ENCODE results near the gene CCDC71. TPM values are rescaled to one million over a fixed set of nuclear protein-coding genes. Genes with fewer than 3 reads are reported as not detected.

CCDC71 gene
- total and polyA plus RNA-seq, 9 of the 15 experiments (the other 6 are each of a cell fraction or from before 2014, with no cell fraction given) = 0.13 to 19.3 (median 14.3) TPM

DNA sequence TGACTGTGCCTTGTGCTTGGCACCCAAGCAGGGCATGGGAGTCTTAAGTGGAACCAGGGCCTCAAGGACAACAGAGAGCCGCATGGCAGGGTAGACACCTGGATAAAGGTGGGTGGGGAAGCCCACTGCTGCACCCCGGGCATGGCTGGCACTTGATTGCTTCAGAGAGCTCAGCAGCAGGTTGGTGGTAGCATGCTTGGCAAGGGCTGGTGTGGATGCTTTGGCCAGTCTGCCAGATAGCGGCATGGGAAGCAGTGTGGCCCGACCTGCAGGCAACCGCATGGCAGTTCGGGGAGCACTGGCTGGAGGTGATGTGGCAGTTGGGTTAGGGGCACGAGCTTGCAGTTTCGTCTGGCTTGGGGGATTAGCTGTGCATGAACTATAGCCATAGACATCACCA, 2.5 kb downstream of the CCDC71 start:
- Histone ChIP-seq H3K4me3 (no peak overlapping the region), H3K4me1 (replicated peaks in 1 of 2; ENCODE audit: control insufficient read depth in 2 of 2, insufficient read depth in 2 of 2, low read length in 2 of 2) (peaks cover 7 to 22% of the 10 kb centered on the region in 2 experiments; a peak in 3 of 5 replicates), H3K9me3 (replicated peaks; ENCODE audit: control insufficient read depth, insufficient read depth, low read depth, low read length) (peaks cover 5% of the 10 kb centered on the region; the same call in 1 of the 2 replicates), H3K79me2 (ENCODE audit: control insufficient read depth, insufficient read depth, low read length) (peaks cover 26% of the 10 kb centered on the region), H3K27me3 (ENCODE audit: control insufficient read depth in 2 of 2, insufficient read depth in 2 of 2, low read length in 2 of 2) (no peaks in the 10 kb centered on the region), H3K36me3 (ENCODE audit: control insufficient read depth, insufficient read depth, low read length) (peaks cover 32% of the 10 kb centered on the region; the same call in 2 of the 3 replicates), H3K9me1 (ENCODE audit: control insufficient read depth, insufficient read depth, low read length) (no peaks in the 10 kb centered on the region), H3K27ac (ENCODE audit: extremely low read depth, low read depth, low read length) (no peak overlapping the region), H3K4me2 (ENCODE audit: insufficient read depth, low read length) (no peak overlapping the region), H2AFZ (ENCODE audit: low read depth, low read length) (no peak overlapping the region), H3K9ac (ENCODE audit: insufficient read depth in 1 of 2, low read depth in 2 of 2, low read length in 2 of 2) (no peak overlapping the region; a peak in 1 of 4 replicates), H4K20me1 (replicated peaks; ENCODE audit: control insufficient read depth, insufficient read depth, low read length) (no peaks in the 10 kb centered on the region)
- no peak for DNase-seq (ENCODE audit: extremely low read depth in 1 of 4, low spot score in 3 of 4)
- ChIA-PET CTCF (ENCODE audit: low intra/inter-chr PET ratio) (no interaction called here), POLR2A (interaction anchor here (0.8 to 1.1 kb wide), 2 partner anchors 8 to 11 kb away, joined by 3 to 5 read pairs; no protein-coding TSS in a partner anchor)
- TF ChIP-seq PCBP1 (IDR thresholded peaks at IDR 0.05; ENCODE audit: low read depth, low read length, poor library complexity, severe bottlenecking) (no peak), CBX8 (IDR thresholded peaks at IDR 0.05; ENCODE audit: borderline replicate concordance, extremely low read depth, low read depth, low read length, poor library complexity, severe bottlenecking) (no peak), KDM1A (IDR thresholded peaks at IDR 0.05) (no peak), CBX5 (IDR thresholded peaks at IDR 0.05; ENCODE audit: borderline replicate concordance, low read depth) (no peak), FOXK2 (conservative IDR thresholded peaks at IDR 0.05 in 1 of 2, IDR thresholded peaks at IDR 0.05 in 1 of 2; ENCODE audit: low read depth in 2 of 2) (no peak), ZBED1 (IDR thresholded peaks at IDR 0.05) (no peak), ADNP (tag; IDR thresholded peaks at IDR 0.05) (no peak)
- TF ChIP-seq, protein P1, sequence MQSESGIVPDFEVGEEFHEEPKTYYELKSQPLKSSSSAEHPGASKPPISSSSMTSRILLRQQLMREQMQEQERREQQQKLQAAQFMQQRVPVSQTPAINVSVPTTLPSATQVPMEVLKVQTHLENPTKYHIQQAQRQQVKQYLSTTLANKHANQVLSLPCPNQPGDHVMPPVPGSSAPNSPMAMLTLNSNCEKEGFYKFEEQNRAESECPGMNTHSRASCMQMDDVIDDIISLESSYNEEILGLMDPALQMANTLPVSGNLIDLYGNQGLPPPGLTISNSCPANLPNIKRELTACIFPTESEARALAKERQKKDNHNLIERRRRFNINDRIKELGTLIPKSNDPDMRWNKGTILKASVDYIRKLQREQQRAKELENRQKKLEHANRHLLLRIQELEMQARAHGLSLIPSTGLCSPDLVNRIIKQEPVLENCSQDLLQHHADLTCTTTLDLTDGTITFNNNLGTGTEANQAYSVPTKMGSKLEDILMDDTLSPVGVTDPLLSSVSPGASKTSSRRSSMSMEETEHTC (IDR thresholded peaks at IDR 0.05) = no peak
- intact Hi-C loops (cut with micrococcal nuclease) = loop anchor here (10.0 kb wide), 1 partner anchor 139 kb away; the partner anchor contains the start of genes IMPDH2 and NDUFAF3
- in situ Hi-C loops (cut with MboI) = loop anchor here (25.0 kb wide), 1 partner anchor 274 kb away; the partner anchor contains the start of gene NICN1
- 93% methylated on average over 7 of the region's 8 CpGs for WGBS (ENCODE audit: insufficient coverage, low coverage, missing lambda C conversion rate)
- FAIRE-seq = no peak
- no TSS peak for BruUV-seq (replicated peaks)
- ATAC-seq = no peak
